ENCODE results near the gene TNFSF4.
"Not testable (repeated sequence)": the region's sequence is repeated elsewhere in the genome, so short reads cannot be mapped to it uniquely, and the experiment has no call there.

The TNFSF4 gene, protein sequence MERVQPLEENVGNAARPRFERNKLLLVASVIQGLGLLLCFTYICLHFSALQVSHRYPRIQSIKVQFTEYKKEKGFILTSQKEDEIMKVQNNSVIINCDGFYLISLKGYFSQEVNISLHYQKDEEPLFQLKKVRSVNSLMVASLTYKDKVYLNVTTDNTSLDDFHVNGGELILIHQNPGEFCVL

DNA sequence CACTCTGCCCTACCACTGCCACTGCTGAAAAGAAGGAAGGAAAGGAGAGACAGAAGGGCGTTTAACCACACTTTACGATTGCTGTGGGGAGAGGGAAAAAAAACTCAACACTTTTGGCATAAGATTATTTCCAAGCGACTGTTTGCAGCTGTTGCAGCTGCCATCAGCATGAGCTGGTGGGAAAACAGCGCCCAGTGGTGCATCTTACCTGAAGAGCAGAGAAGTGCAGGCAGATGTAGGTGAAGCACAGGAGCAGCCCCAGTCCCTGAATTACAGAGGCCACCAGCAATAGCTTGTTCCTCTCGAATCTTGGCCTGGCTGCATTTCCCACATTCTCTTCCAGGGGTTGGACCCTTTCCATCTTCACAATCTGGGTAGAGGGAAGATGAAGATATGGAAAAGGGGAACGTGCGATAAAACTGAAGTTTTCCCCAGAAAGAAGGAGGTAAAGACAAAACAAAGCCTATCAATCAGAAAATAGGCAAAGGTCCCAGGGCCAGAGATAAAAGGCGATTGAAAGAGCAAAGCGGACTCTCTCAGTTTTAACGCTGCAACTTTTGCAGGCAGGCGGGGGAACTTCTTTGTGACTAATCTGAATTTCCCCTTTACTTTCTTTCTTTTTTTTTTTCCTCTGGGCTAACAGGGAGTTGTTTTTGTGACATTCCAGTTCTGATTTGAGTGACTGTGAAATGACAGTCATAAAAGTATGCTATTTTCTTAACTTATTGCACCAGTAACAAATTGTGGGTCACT, at the start of gene TNFSF4:
Gene TNFSF4 (minus strand): TSS at position 516 of the 753 bp plus-strand sequence. CDS start 155 bp downstream, at position 361.
- DNase-seq: no peak

- no peak for DNase-seq
These were observed 48.2 kb upstream of the TNFSF4 start for GRCh38 chr1:173255214-173255813.

- DNase-seq: no peak
These were observed 45.9 kb upstream of the TNFSF4 start for GRCh38 chr1:173253046-173253445.

DNA sequence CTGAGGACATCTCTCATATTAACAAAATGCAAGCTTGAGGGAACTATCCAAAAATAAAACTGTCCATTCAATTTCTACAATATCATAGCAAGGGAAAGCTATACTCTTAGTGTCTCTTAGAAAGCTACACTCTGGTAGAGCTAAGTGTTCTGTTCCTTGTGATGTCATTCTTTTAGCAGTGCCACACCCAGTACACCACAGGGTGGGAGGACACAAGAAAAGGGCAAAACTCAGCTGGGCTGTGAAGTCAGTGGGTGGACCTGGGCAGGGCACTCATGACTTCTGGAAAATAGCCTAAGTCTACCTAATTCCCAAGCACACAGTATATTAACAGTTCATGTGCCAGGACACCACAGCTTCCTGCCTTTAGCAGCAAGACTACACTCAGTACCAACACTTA, 42.2 kb upstream of the TNFSF4 start:
- no peak for DNase-seq

GRCh38 chr1:173248247-173248940, 41.3 kb upstream of the TNFSF4 start:
- DNase-seq: no peak

DNA sequence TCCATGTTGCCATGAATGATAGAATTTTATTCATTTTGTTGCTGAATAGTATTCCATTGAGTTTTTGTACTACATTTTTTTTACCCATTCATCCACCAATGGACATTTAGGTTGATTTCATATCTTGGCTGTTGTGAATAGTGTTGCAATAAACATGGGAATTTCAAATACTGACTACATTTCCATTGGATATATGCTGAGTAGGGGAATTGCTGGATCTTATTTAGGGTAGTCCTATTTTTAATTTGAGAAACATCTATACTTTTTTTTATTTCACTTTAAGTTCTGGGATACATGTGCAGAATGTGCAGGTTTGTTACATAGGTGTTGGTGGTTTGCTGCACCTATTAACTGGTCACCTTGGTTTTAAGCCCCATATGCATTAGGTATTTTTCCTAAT, 38.8 kb upstream of the TNFSF4 start:
- no peak for DNase-seq

- no peak for DNase-seq
These were observed 36.2 kb upstream of the TNFSF4 start for GRCh38 chr1:173243300-173243699.

DNA sequence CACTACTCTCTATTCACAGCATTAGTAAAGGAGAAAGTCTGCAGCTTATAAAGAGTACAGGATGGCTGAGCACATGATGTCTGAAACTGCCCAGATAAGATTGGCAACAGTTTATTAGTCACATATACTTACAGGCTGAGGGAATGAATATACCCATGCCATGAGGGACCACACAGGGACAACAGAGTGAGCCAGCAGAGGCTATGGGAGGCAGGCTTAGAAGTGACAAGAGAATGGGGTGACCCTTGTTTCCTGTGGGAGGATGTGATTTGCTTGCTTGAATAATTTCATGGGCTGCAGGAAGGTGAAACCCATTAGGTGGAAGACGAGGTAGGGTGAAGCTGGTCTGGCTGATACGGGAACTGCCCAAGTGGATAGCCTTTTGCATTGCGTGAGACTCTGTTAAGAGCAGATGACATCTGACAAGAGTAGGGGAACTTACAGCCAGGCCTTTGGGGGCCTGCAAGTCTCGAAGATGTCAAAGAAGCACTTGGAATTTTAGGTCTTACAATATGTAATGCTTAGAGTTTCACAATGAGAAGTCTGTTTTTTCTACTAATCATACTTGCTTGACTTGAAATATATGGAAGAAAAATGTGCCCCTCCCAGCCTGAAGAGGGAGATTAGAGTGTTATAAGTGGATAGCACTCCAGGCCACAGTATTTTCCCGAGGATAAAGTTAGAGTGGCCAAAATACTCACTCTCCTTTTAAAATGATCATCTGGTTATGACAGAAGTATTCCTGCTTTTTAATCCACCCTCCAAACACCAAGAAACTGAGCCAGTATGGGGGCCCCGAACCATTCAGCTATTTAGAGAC, 34.6 kb upstream of the TNFSF4 start:
- no peak for DNase-seq

- DNase-seq: no peak
These were observed 33.5 kb upstream of the TNFSF4 start for GRCh38 chr1:173240609-173241008.

- DNase-seq: no peak
These were observed 31.9 kb upstream of the TNFSF4 start for GRCh38 chr1:173239058-173239457.

DNA sequence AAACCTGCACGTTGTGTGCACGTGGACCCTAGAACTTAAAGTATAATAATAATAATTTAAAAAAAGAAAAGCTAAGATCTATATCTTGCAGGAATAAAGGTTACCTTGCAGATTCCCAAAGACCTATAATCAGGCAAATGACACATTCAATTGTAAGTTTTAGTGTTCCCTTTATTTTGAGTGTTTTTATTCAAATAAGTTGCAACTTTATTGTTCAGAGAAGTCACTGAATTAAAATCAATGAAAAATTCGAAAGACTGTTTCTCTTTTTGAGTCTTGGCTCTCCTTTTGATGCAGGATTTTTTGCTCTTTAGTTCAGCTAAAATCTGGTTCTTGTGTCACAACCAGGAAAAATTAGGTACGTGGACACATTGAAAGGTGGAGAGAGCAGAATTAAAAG, 27.8 kb upstream of the TNFSF4 start:
- no peak for DNase-seq

DNA sequence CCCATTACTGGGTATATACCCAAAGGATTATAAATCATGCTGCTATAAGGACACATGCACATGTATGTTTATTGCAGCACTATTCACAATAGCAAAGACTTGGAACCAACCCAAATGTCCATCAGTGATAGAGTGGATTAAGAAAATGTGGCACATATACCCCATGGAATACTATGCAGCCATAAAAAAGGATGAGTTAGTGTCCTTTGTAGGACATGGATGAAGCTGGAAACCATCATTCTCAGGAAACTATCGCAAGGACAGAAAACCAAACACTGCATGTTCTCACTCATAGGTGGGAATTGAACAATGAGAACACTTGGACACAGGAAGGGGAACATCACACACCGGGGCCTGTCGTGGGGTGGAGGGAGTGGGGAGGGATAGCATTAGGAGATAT, 27.3 kb upstream of the TNFSF4 start:
- not testable (repeated sequence) for DNase-seq

DNA sequence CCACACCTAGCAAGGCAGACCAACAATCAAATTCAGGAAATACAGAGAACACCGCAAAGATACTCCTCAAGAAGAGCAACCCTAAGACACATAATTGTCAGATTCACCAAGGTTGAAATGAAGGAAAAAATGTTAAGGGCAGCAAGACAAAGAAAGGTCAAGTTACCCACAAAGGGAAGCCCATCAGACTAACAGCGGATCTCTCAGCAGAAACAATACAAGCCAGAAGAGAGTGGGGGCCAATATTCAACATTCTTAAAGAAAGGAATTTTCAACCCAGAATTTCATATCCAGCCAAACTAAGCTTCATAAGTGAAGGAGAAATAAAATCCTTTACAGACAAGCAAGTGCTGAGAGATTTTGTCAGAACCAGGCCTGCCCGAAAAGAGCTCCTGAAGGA, 21.9 kb upstream of the TNFSF4 start:
- DNase-seq: not testable (repeated sequence)

GRCh38 chr1:173224949-173225348, 17.8 kb upstream of the TNFSF4 start:
- no peak for DNase-seq

GRCh38 chr1:173224280-173224892, 17.3 kb upstream of the TNFSF4 start:
- no peak for DNase-seq

DNA sequence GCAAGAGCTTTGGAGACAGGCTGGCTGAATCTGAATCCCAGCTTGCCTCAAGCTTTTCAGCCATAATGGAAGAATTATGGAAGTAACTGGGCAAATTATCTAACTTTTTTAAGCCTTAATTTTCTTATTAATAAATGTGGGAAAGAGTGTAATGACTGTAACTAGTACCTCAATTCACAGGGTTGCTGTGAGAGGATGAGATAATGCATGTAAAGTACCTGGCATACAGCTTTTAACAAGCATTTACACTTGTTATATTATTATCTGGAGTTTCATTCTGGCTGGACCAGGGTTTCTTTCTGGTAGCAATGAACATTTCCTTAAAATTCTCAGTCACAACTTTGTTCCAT, 15.9 kb upstream of the TNFSF4 start:
- DNase-seq: no peak

GRCh38 chr1:173222149-173223030, 15.3 kb upstream of the TNFSF4 start:
- DNase-seq: no peak

DNA sequence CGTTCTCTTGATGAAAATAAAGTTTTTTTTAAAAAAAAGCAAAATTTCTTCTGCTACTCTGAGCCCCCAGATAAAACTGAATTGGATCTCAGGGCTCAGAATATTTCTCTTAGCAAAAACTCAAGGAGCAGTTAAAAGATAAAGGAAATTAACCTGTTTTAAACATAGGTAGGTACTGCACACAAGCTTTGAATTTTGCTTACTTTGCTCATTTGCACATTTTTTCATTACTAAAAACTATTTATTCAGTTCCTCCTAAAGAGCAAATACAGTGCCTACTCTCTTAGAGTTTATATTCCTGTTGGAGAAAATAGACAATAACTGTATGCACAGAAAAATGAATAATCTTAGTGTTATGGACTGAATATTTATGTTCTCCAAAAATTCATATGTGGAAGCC, 13.0 kb upstream of the TNFSF4 start:
- no peak for DNase-seq

DNA sequence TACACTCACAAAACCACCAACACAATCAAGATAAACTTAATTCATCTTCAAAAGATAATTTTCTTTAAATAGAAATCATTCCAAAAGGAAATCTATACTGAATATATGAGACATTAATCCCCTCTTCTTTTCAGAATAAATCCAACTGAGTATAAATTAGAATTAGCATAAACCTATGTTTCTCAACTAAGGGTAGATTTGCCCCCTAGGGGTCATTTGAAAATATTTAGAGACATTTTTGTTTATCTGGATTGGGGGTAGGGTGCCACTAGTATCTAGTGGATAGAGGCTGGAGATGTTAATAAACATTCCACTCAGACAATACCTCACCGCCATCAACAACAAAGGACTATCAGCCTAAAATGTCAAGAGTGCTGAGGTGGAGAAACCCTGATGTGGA, 6.5 kb upstream of the TNFSF4 start:
- no peak for DNase-seq

DNA sequence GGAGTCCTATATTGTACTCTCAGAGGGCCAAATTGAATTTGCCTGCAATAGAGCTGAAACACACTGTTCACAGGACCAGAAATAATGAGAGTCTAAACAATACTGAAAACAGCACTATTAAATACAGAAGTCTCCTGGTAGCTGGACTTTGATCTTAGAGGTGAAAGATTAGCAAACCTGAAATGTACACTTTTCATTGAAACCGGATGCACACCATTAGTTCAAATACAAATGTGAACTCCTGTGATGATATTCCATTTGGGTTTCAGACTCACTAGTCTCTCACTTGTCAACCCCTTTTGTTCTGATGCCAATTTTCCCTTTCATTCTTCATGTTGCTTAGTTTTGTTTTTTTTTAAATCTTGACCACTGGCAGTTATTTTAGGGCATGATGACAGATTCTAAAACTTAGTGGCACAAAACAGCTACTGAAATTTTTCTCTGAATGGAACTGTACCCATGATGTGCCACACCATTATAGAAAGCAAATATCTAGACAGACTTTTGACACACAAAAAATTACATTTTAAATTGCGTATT, 5.9 kb upstream of the TNFSF4 start:
- no peak for DNase-seq

- no peak for DNase-seq
These were observed 3.6 kb upstream of the TNFSF4 start for GRCh38 chr1:173210716-173211231.
